Stimulated activated CD8-positive, alpha-beta memory T cell treated with anti-CD3 and anti-CD28 coated beads, Interleukin-7, amount 100 ng/mL, for 24 hours (primary cell): ENCODE data around the gene CASP6.
"Not testable (repeated sequence)": the region's sequence is repeated elsewhere in the genome, so short reads cannot be mapped to it uniquely, and the experiment has no call there.

Source experiments
- DNase-seq: peaks from one replicate; pipeline ENCODE4 v3.0.0-alpha.2; 2020; ENCODE audit warnings: low read depth

The CASP6 gene

DNA sequence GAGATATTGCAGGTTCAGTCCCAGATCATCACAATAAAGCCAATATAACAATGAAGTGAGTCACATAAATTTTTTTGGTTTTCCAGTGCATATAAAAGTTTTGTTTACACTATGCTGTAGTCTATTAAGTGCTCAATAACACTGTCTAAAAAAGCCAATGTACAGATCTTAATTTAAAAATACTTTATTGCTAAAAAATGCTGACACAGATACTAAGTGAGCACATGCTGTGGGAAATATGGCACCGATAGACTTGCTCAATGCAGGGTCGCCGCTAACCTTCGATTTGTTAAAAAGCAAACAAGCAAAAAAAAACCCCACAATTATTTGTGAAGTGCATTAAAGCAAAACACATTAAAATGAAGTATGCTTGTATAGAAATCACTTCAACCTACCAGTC lies 16.4 kb upstream of the CASP6 start:
- DNase-seq: no peak

DNA sequence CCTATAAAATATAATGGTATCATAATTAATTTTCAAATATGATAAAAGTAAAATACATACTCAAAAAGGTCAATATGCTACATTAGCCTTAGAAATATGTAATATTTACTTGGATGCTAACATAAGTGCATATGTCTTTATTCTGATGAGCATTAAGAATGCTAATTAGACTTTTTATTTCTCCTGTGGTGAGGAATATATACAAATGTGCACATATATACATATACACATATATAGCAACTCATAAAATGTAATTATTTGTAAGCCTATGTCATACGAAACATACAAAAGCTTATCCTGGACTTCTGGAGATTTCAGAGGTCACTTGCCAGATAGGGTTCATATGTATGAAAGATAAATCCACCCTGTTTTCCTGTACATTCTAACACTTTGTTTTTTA lies 15.5 kb upstream of the CASP6 start:
- DNase-seq: no peak

DNA sequence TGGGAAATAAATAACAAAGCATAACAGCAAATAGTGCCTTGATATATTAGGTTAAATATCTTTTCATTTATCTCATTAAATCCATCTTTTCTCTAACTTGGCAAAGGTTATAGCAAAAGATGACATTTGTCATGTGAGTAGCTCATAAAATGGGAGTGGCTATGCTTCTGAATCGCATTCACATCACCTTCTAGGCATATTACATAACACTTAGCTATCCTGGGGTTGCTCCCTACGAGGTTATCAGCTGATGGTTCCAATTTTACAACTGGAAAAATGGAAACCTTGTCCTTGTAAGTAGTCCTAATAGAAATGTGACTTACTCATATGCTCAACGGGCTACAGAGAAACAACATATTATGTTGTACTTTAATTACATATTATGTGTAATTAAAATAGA lies 10.3 kb upstream of the CASP6 start:
- no peak for DNase-seq

DNA sequence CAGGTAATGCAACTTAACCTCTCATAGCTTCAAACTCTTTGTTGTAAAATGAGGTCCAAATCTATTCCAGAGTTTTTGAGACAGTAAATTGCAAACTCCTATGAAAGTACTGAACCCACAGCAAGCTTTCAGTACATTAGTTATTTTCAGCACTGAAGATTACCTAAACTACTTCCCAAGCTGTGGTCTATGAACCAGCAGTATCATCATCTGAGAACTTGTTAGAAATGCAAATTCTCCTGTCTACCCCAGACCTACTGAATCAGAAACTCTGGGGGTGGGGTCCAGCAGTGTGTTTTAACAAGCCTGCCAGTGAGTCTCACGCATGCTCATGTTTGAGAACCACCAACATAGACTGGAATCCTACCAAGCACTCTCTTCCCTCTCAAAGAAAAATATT lies 5.7 kb upstream of the CASP6 start:
- DNase-seq: no peak

DNA sequence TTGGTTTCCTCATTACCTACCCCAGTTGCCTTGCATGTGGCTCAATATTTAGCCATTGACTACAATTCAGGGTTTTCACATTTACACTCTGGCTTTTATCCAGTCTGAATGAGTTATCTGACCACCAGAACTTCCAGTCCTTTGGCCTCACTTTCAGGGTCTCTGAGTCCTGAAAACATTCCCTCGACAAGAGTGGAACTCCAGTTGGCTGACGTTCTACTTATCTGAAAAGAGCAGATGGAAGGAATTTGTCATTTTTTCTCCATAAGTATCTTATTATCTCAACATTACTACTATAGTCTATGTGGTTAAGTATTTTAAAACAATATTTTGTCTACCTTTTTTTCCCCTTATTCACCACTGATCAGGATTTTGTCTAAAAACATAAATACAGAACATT lies 5.2 kb upstream of the CASP6 start:
- DNase-seq: no peak

DNA sequence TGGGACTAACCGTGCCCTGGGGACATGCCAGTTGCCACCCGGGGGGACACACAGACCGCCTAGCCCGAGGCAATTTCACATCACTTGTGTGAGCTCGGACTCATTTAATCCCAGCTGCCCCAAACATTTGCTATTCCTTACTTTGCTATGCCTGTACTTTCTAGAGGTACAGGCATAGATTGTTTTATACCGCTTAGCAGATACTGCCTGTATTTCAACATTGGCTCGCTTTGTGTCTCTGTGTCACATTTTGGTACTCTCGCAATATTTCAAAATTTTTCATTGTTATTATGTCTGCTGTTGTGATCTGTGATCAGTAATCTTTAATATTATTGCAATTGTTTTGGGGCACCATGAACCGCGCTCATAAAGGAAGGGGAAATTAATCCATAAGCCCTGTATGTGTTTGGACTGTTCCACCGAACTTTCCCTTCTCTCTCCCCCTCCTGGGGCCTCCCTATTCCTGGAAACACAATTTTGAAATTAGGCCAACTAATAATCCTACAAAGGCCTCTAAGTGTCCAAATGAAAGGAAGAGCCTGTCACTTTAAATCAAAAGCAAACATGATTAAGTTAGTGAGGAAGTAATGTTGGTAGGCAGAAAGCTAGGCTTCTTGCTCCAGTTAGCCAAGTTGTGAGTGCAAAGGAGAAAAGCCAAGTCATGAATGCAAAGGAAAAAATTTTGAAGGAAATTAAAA lies 568 bp upstream of the CASP6 start:
- DNase-seq: no peak

DNA sequence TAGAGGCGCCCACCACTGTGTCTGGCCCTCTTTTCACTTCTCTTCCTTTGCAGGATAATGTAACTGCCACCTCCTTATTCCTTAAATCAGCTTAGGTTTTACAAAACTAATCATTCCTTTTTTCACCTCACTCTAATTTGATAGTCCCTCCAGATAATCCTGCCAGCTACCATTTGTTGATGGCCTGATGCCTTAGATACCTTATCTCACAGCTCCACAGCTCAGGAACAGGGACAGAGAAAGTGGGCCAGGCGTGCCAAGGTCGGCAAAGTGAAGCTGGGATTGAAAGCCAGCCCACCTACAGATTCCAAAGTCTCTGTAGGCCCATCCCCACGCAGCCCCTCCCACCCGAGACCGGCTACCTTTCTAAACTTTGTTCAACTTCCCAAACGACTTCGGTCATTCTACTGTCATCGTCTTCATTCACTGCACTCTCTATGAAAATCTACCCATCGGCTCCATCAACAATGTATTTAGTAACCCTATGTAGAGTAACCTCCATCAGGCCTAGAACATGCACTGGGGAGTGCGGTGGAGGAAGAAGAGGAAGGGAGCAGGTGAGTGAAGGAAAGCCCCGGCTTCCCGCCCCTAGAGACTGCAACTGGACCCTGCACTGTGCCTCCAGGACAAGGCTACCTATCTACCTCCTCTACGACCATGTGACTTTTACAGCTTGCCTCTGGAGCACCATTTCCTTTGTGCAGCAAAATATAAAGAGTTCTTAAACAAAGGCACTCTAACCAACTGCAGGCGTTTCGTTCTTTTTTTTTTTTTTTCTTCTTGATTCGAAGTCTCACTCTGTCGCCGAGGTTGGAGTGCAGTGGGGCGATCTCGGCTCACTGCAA lies 1.5 kb downstream of the CASP6 start:
- no peak for DNase-seq

DNA sequence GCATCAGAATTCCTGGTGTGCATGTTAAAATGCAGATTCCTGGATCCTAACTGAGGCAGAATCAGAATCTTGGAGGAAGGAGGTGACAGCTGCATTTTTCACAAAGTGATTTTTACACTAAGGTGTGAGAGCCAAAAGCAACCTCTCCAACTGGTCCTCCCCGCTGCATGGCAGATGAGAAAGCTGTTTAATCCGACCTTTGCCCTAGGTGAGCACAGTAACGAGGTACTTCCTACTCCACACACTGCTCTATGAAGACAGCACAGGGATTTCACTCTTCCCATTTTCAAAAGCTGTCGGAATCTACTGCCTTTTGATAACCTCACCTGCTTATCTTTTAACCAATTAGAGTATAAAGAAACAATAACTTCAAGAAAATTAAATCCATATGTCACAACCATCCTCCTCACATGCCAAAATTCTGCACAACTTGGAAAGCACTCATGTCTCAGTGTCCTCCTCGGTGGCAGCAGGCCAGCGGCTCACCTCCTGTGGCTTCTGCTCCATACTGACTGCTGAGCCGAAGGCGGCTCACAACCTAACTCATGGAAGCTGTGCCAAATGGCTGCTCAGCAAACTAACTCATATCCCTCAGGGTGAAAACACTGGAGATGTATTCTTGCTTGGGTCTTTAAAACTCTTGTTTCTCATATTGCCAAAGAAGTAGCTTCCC lies 3.6 kb downstream of the CASP6 start:
- DNase-seq: no peak

DNA sequence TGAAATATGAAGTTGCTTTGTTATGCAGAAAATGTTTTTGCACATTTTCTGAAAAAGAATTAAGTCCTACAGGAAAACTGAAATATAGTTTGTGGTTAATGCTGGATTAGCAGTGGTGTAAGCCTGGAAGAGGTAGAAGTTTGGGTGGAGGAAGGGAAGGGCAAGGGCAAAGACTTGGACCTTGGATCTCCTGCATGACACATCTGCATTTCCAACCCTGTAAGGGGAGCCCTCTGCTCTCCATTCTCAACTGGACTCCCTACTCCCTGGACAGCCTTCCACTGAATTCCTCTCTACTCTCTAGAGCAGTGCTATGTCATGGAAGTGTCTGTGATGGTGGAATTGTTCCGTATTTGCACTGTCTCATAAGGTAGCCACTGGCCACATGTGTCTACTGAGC lies 4.6 kb downstream of the CASP6 start:
- no peak for DNase-seq

DNA sequence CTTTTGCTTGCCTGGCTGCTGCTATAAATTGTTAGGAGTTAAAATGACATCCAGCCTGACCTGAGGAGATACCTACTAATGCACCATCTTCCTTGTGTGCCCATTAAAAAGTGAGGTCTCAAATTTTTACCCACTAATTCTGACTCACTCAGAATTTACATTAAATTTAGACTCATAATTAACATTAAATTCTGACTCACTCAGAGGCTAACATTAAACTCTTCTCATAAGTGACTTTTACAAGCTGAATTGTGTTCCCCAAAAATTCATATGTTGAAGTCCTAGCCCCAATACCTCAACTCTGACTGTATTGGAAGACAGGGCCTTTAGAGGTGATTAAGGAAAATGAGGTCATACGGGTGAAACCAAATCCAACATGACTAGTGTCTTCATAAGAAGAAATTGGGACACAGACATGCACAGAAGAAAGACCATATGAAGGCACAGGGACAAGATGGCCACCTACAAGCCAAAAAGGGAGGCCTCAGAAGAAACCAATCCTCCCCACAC lies 11.8 kb downstream of the CASP6 start:
- DNase-seq: no peak

DNA sequence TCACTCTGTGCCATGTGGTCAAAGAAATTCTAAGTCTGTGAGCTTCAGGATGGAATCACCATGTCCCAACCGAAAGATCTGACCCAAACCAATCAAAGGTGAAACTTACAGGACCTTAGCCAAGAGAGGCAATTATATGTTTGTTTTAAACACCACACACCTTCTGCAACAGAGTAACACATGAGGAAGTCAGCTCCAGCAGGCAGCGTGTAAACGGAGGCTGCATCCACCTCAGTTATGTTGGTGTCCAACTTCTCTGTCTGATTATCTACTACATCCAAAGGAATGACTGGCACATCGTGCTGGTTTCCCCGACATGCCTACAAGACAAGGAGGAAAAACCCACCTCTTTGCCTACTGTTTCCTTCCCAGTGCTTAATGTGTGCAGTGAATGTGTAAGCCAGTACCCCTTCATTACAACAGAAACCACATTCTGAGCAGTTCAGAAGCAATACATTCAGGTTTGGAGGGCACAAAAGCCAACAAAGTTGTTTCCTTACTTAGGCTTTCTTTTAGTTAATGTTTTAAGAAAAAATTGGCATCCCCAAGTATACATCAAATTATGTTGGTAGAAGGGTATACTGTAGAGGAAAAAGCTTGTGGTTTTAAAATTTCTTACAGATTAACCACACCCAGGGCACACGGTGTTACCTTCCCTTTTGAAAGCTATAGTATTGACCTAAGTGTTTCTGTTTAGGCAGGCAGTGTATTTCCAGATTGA lies 12.4 kb downstream of the CASP6 start:
- DNase-seq: no peak

DNA sequence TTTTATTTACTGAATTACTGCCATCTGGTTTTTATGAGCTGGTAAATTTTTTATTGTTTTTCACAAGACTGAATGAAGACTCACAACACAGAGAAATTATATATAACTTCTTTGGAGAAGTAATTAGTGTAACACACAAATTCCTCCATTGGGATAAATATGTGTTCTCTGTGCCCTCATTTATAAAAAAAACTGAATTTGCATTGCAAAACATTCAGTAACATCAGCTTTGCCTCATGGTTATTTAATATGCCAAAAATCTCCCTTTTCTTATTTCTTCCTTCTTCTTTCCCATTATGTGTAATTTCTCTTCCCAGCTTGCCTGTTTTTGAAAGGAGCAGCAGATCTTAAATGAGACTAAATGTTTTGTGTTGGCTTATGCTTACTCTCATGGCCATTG lies 18.5 kb downstream of the CASP6 start:
- DNase-seq: no peak

DNA sequence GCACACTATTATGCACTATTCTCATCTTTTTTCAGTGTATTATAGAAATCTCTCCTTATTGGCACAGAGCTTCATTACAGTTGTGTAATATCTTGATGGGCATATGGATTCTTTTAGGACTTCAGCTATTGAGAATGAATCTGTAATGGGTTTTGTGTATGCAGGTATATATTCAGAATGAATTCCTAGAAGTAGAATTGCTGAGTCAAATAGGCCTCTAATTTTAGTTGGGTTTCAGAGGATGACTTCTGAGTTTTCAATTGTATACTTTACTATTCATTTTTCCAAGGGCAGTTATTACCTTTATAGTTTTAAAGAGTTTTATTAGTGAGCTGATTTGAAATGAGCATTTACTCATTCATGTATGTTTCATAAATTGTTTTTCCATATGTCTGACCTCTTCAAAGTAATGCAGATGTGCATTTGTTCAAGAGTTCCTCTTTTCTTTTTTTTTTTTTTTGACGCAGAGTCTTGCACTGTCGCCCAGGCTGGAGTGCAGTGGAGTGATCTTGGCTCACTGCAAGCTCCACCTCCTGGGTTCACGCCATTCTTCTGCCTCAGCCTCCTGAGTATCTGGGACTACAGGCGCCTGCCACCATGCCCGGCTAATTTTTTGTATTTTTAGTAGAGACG lies 19.5 kb downstream of the CASP6 start:
- DNase-seq: no peak

DNA sequence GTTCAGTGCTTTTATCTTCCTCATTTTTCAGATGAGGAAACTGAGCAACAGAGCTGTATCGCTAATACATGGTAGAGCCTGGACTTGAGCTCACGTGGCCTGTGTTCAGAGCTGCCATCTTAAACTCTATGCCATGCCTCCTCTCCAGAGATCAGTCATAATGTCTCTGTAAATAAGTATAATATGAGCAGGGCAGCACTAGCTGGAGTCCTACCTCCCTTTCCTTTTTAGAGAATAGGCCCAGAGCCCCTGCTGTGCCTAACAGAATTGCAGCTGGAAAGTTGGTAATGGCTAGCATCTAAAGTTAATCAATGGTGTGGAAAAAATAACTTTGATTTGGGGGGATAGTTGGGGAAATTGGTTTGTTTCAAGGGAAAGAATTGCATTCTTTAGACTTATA lies 20.4 kb downstream of the CASP6 start:
- DNase-seq: no peak

DNA sequence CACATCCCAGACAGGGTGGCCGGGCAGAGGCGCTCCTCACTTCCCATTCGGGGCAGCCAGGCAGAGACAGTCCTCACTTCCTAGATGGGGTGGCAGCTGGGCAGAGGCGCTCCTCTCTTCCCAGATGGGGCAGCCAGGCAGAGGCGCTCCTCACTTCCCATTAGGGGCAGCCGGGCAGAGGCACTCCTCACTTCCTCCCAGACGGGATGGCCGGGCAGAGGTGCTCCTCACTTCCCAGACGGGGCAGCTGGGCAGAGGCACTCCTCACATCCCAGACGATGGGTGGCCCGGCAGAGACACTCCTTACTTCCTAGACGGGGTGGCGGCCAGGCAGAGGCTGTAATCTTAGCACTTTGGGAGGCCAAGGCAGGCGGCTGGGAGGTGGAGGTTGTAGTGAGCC lies 24.3 kb downstream of the CASP6 start:
- DNase-seq: not testable (repeated sequence)

DNA sequence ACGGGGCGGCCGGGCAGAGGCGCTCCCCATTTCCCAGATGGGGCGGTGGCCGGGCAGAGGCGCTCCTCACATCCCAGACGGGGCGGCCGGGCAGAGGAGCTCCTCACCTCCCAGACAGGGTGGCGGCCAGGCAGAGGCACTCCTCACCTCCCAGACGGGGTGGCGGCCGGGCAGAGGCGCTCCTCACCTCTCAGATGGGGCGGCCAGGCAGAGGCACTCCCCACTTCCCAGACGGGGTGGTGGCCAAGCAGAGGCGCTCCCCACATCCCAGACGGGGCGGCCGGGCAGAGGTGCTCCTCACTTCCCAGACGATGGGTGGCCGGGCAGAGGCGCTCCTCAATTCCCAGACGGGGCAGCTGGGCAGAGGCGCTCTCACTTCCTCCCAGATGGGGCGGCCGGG lies 24.8 kb downstream of the CASP6 start:
- DNase-seq: not testable (repeated sequence)

DNA sequence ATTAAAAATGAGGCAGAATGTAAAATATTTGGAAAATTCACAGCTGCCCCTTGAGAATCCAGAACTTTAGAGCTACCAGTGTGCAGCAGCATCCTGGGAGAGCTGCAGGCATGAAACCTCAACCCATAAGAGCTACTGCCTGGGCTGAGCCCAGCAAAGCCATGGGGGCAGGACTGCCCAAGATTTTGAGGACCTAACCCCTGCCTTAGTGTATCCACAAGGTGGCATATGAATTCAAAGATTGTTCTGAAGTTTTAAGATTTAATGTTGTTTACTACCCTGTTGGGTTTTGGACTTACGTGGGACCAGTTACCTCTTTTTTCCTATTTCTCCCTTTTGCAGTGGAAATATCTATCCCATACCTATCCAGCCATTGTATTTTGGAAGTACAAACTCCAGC lies 26.4 kb downstream of the CASP6 start:
- no peak for DNase-seq

DNA sequence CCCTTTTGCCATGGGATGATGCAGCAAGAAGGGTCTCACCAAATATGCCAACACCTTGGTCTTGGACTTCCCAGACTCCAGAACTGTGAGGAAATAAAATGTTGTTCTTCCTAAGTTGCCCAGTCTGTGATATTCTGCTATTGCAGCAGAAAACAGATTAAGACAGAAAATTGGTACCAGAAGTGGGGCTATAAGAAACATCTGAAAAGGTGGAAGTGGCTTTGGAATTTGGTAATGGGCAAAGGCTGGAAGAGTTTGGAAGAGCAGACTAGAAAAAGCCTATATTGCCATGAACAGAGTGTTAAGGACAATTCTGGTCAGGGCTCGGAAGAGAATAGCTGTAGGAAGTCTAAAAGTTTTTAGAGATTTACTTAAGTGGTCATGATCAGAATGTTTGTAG lies 27.4 kb downstream of the CASP6 start:
- no peak for DNase-seq

DNA sequence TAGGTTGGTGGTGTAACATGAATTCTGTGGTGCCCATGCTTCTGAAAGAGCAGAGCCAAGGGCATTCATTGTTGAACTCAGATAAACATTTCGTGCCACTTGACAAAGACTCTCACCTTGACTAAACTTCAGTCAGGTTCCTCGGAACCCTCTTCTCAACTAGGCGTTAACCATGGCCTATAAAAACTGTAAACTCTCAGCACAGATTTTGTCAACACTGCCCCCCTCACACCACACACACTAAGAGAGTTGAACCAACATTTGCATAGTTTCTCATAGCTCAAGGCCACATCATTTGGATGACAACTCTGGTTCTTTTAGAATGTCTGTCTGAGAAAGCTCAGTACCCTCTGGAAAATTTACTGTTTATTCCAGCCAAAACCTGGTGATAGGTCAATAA lies 28.1 kb downstream of the CASP6 start:
- no peak for DNase-seq

DNA sequence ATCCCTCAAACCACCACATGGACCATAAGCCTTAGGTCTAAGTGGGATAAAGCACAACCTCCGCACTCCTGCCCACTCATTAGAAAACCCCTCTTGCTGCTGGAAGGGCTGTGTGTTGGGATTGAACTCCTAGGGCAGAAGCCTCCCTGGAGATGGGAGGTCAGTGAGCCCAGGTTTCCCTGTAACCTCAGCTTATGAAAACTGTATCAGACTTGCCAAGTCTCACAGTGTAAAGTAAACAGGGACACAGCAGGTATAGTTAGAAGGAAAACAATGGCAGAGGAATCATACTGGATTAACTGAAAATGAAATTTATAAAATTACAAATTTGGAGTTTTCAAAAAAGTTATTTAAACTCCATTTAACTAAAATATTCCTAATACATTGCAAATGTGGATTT lies 29.9 kb downstream of the CASP6 start:
- no peak for DNase-seq

DNA sequence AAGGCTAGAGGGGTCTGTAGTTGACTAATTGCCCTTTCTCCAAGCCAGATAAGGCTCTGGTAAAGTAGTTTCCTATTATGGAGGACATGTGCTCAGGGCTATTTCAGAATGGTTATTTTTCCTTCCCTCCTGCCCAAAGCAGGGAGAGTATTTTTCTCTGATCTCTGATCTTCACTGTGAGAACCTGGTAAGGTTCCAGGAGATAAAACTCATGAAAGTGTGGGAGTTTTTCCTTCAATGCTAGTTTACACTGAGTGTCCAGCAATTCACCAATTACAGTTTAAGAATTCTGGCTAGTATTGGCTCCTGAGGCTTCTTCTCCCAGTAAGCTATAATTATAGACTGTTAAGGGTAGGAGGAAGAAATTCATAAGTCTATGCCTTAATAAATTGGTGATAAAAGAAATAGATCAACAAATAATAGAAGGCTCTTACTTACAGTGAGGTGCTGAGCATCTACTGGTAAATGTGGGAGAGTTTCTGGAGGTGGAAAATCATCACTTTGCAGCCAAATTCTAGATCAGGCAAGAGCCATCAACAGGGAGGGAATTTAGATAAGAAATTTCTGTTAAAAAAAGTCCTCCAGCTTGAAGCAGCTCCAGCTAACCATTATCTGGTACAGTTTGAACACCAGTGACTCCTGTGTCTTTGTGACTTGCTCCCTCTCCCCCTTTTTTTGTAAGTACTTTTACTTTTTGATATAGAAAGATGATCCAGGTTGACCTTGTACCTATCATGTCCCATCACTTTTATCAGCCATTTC lies 30.9 kb downstream of the CASP6 start:
- DNase-seq: no peak
